ENCODE data around the gene PPP1R13B. TPM values are rescaled to one million over a fixed set of nuclear protein-coding genes. Genes with fewer than 3 reads are reported as not detected.

PPP1R13B gene
- total RNA-seq, 1 donor = 7.3 TPM

DNA sequence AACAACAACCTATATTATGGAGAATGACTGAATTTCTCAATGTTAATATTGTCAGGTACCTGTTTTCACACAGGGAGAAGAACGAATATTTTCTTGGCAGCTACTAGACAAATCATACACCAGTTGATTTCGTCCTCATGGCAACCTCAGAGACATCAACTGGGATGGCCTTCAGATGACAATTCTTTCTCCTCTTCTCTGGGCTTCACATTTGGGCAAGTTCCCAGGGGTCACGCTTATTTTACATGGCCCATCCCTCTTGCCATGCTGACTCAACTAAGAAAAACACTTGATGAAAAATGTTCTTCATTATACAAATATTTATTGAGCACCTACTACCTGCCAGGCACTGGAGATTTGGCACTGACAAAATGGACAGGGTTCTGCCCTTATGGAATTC, 29.0 kb downstream of the PPP1R13B start:
- TF ChIP-seq, protein P1, sequence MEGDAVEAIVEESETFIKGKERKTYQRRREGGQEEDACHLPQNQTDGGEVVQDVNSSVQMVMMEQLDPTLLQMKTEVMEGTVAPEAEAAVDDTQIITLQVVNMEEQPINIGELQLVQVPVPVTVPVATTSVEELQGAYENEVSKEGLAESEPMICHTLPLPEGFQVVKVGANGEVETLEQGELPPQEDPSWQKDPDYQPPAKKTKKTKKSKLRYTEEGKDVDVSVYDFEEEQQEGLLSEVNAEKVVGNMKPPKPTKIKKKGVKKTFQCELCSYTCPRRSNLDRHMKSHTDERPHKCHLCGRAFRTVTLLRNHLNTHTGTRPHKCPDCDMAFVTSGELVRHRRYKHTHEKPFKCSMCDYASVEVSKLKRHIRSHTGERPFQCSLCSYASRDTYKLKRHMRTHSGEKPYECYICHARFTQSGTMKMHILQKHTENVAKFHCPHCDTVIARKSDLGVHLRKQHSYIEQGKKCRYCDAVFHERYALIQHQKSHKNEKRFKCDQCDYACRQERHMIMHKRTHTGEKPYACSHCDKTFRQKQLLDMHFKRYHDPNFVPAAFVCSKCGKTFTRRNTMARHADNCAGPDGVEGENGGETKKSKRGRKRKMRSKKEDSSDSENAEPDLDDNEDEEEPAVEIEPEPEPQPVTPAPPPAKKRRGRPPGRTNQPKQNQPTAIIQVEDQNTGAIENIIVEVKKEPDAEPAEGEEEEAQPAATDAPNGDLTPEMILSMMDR (IDR thresholded peaks at IDR 0.05; ENCODE audit: insufficient read depth, low read depth, low read length) = no peak
- no peak overlapping the region for H3K4me3 ChIP-seq (ENCODE audit: low read depth, low read length)
- no peak for DNase-seq (ENCODE audit: low read depth)

DNA sequence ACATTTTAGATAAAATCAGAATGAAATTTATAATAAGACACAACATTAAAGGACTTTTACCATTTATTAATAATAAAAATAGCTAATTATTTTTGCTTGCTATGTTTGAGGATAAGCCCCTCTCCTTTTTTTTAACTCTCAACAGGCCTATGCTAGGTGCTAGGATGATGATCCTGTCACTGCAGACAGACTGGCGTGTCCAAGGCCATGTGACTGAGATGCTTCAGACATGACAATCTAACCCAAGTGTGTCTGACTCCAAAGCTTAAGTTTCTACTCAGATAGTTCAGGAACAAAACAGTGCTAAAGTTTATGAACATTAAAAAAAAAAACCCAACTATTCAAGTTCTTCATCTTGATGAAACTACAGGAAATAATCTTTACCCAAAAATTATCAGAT, 29.8 kb downstream of the PPP1R13B start:
- no peak overlapping the region for H3K4me3 ChIP-seq (ENCODE audit: low read depth, low read length)
- no peak for DNase-seq (ENCODE audit: low read depth)
- TF ChIP-seq, protein P1 (IDR thresholded peaks at IDR 0.05; ENCODE audit: insufficient read depth, low read depth, low read length) = no peak

DNA sequence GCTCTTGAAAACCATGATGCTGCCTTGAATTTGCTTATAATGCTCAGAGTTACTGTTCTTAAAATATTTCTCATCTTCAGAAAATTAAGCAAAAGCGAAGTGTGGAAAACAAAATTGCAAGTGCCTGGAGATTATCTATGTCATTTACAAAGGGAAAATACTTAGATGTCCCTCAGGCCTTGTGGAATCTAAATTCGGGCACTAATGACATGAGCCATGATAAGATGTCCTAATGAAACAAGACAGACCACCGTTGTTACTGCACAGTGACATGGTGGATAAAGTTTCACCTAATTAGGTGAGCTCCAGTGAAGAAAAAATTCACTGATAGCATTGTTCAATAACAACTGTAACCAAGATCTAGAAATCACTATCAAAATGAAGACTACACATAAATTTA, 30.4 kb downstream of the PPP1R13B start:
- no peak overlapping the region for H3K4me3 ChIP-seq (ENCODE audit: low read depth, low read length)
- no peak for DNase-seq (ENCODE audit: low read depth)
- TF ChIP-seq, protein P1 (IDR thresholded peaks at IDR 0.05; ENCODE audit: insufficient read depth, low read depth, low read length) = no peak

DNA sequence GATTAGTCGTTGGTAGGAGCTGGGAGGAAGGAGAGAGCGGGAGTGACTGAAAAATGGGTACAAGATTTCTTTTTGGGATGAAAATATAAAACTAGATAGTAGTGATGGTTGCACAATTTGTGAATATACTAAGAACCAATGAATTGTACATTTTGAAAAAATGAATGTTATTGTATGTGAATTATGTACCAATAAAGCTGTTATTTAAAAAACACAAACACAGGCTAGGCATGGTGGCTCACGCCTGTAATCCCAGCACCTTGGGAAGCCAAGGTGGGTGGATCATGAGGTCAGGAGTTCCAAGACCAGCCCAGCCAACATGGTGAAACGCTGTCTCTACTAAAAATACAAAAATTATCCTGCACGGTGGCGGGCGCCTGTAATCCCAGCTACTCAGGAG, 32.1 kb downstream of the PPP1R13B start:
- TF ChIP-seq, protein P1 (IDR thresholded peaks at IDR 0.05; ENCODE audit: insufficient read depth, low read depth, low read length) = no peak
- DNase-seq (ENCODE audit: low read depth) = no peak
- no peak overlapping the region for H3K4me3 ChIP-seq (ENCODE audit: low read depth, low read length)

DNA sequence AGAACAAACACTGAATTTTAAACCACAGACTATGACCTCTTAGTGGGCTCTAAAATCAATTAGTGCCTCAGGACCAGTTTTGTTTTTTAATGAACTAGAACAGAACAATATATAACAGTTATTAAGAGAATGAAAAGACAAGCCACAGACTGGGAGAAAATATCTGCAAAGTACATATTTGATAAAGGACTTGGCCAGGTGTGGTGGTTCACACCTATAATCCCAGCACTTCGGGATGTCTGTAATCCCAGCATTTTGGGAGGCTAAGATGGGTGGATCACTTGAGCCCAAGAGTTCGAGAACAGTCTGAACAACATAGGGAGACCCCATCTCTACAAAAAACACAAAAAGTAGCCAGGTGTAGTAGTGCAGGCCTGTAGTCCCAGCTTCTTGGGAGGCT, 36.2 kb downstream of the PPP1R13B start:
- TF ChIP-seq, protein P1 (IDR thresholded peaks at IDR 0.05; ENCODE audit: insufficient read depth, low read depth, low read length) = no peak
- no peak overlapping the region for H3K4me3 ChIP-seq (ENCODE audit: low read depth, low read length)
- no peak for DNase-seq (ENCODE audit: low read depth)

DNA sequence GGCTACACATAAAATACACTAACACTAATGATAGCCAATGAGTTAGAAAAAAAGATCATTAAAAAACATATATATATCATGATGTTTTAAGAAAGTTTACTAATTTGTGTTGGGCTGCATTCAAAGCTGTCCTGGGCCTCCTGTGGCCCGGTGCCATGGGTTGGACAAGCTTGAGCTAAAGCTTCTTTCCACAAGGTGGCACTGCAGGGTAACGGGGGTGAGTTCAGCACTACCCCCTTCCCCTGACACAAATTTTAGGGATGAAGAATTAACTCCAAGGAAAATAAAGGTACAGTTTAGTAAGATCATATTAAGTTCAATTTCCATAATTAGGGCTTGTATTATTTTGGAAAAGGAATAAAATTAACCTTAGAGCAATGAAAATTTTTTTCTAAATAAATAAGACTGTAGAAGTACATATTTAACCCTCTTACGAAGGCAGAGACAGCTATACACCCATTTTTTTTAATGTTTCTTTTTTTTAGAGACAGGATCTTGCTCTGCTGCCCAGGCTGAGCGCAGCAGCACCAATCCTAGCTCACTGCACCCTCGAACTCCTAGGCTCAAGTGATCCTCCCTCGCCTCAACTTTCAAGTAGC, 38.9 kb downstream of the PPP1R13B start:
- TF ChIP-seq, protein P1 (IDR thresholded peaks at IDR 0.05; ENCODE audit: insufficient read depth, low read depth, low read length) = peak; percentile 91
- H3K4me3 ChIP-seq (ENCODE audit: low read depth, low read length) = no peak overlapping the region
- DNase-seq (ENCODE audit: low read depth) = peak; percentile 72

DNA sequence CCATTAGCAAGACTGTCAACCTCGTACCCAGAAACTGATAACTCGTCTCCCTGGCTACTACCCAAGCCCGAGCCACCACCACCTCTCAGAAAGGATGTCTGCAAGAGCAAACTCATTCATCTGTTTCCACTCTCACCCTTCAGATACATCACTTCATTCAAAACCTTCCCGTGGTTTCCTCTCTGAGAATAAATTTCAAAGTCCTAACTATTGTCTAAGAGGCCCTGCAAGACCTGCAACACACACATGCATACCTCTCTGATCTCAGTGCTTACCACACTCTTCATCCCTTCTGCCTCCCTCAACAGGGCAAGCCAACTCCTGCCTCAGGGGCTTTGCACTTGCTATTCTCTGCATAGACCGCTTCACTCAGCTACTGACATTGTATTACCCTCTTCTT, 40.6 kb downstream of the PPP1R13B start:
- TF ChIP-seq, protein P1 (IDR thresholded peaks at IDR 0.05; ENCODE audit: insufficient read depth, low read depth, low read length) = no peak
- no peak overlapping the region for H3K4me3 ChIP-seq (ENCODE audit: low read depth, low read length)
- DNase-seq (ENCODE audit: low read depth) = no peak
